ENCODE data around the gene MSMO1. TPM values are rescaled to one million over a fixed set of nuclear protein-coding genes. Genes with fewer than 3 reads are reported as not detected.
A peak's percentile ranks its signal among the peaks of the same experiment; 100 is the strongest.

MSMO1 gene
- total RNA-seq, 1 donor from 2014 or later: 93.5 TPM

DNA sequence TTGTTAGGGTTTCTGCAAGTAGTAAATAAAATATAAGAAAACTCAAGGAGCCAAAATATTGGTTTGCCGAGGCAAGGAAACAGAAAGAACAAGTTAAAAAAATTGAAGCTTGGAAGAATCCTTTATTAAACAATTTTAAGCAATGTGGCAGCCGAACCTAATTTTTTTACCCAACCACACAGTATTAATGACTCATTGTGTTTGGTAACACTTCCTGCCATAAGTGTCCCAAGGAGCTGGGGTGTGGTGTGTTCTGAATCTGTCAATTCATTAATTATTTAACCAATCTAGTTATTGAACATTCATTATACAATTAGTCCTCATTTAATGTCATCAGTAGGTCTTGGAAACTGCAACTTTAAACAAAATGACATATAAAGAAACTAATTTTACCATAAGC is 32.0 kb downstream of the MSMO1 start:
- ATAC-seq: no peak
- no peak for DNase-seq (ENCODE audit: low spot score)

DNA sequence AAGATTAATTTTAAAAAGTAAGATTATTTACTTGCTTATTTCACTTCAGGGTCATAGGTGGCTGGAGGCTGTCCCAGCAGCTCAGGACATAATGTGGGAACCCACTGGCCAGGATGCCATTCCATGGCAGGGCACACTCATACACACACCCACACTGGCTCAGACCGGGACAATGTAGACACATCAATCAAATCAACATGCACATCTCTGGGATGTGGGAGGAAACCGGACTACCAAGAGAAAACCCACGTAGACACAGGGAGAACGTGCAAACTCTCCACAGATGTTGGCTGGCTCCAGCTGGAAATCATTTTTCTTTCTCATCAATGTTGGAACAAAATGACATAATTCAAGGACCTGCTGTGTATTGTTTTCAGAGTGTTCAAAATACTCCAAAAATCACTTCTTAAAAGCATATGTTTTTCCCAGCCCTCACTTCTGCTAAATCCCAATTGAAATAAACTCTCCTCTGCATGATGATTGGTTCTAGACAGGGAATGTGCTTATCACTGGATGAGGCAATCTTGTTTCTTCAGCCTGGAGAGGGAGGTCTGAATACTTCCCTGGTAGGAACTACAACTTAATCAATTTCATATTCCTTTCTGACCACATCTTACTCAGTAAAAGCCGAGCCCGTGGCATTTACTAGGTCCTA is 32.7 kb downstream of the MSMO1 start:
- ATAC-seq (no peak), DNase-seq (ENCODE audit: low spot score) (no peak)

GRCh38 chr4:165360985-165361670 is 33.7 kb downstream of the MSMO1 start:
- ATAC-seq (no peak), DNase-seq (ENCODE audit: low spot score) (no peak)

- no peak for ATAC-seq
These were observed 34.3 kb downstream of the MSMO1 start for GRCh38 chr4:165361810-165362209.

GRCh38 chr4:165364452-165365080 is 37.1 kb downstream of the MSMO1 start:
- ATAC-seq (no peak), DNase-seq (ENCODE audit: low spot score) (no peak)

More at GRCh38 chr4:165361810-165362209, 34.3 kb downstream of the MSMO1 start:
- DNase-seq (ENCODE audit: low spot score): no peak

GRCh38 chr4:165367040-165367439 is 39.6 kb downstream of the MSMO1 start:
- ATAC-seq (peak; percentile 68), DNase-seq (ENCODE audit: low spot score) (peak; percentile 67)

DNA sequence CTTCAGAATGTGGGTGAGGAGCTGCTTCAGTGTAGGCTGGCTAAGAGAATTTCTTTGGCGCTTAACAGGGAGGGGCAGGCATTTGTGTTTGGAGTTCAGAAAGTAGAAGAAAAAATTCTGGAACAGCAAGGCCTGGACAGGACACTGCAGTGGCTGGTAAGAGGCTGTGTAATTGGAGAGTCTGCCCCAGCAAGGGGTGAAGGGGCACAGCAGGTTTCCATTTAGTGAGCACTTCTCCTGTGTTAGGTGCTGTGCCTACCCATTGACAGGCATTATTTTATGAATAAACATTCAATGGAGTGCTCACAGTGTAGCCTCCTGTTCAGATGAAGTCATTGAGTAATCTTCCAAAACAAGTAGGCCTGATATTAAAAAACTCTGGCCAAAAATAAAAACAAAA is 40.6 kb downstream of the MSMO1 start:
- ATAC-seq: no peak
- DNase-seq (ENCODE audit: low spot score): no peak

GRCh38 chr4:165368567-165368966 is 41.1 kb downstream of the MSMO1 start:
- DNase-seq (ENCODE audit: low spot score) (no peak), ATAC-seq (peak; percentile 47)

DNA sequence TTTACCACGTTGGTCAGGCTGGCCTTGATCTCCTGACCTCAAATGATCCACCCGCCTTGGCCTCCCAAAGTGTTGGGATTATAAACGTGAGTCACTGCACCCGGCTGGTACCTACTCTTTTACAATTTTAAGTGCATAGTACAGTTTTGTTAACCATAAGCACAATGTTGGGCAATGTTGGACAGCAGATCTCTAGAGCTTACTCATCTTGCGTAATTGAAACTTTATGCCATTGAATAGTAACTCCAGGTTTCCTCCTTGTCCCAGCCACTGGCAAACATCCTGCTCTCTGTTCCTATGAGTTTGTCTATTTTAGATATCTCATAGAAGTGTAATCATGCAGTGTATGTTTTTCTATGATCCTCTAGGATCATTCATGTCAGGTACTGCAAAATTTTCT is 42.1 kb downstream of the MSMO1 start:
- peak; percentile 58 for DNase-seq (ENCODE audit: low spot score)

DNA sequence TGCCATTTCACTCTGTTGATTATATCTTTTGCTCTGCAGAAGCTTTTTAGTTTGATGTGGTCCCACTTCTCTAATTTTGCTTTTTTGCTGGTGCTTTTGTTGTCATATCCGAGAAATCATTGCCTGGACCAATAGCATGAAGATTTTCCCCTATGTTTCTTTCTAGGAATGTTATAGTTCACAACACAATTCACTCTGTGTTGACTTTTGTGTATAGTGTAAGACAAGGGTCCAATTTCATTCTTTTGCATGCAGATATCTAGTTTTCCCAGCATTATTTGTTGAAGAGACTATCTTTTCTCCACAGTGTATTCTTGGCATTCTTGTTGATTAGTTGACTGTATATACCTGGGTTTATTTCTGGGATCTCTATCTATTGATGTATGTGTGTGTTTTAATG is 43.1 kb downstream of the MSMO1 start:
- ATAC-seq (no peak), DNase-seq (ENCODE audit: low spot score) (no peak)

More for the DNA sequence above, 42.1 kb downstream of the MSMO1 start:
- peak; percentile 91 for ATAC-seq

GRCh38 chr4:165375465-165375864 is 48.0 kb downstream of the MSMO1 start:
- ATAC-seq (no peak), DNase-seq (ENCODE audit: low spot score) (no peak)

DNA sequence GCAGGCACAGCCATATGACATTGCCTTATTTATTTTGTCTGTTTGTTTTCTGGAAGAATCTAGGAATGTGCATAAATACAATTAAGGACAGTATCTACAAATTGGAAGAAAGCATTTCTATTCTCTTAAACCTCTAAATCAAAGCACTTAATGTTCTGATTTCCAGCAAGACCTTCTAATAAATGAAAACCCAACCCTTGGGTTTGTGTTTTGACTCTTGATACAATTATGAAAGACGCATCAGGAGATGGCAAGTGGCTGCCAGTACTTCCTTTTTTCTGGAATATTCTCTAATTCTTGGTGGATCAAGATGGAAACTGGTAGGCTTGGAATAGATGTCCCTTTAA is 50.9 kb downstream of the MSMO1 start:
- DNase-seq (ENCODE audit: low spot score): no peak
- ATAC-seq: no peak

DNA sequence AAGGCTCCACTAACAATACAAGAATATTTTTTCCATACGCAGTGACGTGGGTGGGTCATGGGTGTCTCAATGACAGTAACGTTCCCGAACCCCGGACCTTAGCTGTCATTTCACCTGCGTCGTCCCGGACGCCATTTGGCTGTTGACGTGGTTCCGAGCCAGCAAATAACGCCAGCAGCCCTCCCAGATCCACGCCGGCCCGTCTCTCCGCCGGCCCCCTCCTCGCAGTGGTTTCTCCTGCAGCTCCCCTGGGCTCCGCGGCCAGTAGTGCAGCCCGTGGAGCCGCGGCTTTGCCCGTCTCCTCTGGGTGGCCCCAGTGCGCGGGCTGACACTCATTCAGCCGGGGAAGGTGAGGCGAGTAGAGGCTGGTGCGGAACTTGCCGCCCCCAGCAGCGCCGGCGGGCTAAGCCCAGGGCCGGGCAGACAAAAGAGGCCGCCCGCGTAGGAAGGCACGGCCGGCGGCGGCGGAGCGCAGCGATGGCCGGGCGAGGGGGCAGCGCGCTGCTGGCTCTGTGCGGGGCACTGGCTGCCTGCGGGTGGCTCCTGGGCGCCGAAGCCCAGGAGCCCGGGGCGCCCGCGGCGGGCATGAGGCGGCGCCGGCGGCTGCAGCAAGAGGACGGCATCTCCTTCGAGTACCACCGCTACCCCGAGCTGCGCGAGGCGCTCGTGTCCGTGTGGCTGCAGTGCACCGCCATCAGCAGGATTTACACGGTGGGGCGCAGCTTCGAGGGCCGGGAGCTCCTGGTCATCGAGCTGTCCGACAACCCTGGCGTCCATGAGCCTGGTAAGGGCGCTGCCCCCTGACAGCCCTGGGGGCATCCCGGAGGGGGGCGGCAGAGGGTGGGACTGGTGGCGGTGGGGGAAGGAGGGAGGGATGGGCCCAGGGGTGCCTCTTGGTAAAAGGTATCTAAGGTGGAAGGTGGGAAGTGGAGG is 51.5 kb downstream of the MSMO1 start, which contains the start of gene CPE:
CPE (plus strand) TSS at position 264 of the 933 bp plus-strand sequence; CDS start at position 478, 214 bp downstream.
- DNase-seq (ENCODE audit: low spot score) (peak; percentile 80), ATAC-seq (peak; percentile 99)

DNA sequence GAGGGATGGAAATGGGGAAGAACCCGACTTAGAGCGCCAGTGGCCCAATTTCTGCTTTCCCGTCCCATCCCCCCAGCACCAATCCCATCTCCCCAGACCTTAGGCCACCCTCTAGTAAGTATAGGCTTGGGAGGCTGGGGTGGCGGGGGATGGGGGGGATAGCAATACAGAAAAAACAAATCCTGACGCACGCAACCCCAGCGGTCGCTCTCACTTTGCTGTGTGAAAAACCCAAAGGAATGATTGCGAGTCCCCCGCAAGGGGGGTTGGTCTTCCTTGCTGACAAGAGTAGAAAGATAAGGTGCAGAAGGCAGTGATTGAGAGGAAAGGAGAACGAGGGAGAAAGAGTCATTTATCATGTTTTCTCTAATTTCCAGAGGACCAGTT is 52.2 kb downstream of the MSMO1 start:
- no peak for ATAC-seq
- no peak for DNase-seq (ENCODE audit: low spot score)

DNA sequence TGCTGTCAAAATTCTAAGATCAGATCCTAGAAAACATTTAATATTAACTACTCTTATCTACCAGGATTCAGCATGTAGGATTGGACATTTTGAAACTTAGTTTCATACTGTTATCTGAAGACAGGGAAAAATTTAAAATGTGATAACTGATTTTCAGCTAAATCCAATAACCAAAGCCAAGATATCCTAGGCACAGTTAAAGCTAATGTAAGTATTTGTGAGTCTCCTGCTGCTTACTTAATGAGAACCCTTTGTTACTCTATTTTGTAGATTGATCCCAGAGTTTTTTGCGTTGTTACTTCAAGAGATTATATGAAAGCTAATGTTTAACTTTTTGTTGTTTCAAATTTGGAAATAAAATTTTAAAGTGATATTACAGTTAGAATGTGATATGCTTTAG is 53.3 kb downstream of the MSMO1 start:
- DNase-seq (ENCODE audit: low spot score): no peak
- no peak for ATAC-seq

DNA sequence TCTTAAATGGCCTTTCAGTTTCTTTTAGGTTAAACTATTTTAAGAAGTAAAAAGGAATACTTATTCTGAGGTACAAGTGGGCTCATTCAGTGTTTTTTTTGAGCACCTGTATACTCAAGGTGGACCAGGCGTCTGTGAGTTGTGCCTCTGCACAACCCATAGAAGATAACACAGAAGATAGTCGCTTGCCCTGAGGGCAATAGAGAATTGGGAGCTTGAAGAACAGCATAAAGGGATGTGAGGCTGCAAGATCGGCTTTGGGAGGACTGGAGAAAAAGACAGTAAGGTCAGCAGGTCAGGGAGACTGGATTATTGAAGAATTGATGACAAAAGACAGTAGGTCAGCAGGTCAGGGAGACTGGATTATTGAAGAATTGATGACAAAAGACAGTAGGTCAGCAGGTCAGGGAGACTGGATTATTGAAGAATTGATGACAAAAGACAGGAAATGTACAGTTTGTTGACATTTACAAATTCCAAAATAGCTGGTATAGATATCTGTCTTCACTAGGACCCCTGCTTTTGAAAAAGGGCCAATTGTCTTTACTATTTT is 54.4 kb downstream of the MSMO1 start:
- ATAC-seq: no peak
- no peak for DNase-seq (ENCODE audit: low spot score)

- DNase-seq (ENCODE audit: low spot score): no peak
- ATAC-seq: no peak
These were observed 55.2 kb downstream of the MSMO1 start for GRCh38 chr4:165382640-165383039.

GRCh38 chr4:165383591-165384073 is 56.2 kb downstream of the MSMO1 start:
- no peak for ATAC-seq
- DNase-seq (ENCODE audit: low spot score): no peak

DNA sequence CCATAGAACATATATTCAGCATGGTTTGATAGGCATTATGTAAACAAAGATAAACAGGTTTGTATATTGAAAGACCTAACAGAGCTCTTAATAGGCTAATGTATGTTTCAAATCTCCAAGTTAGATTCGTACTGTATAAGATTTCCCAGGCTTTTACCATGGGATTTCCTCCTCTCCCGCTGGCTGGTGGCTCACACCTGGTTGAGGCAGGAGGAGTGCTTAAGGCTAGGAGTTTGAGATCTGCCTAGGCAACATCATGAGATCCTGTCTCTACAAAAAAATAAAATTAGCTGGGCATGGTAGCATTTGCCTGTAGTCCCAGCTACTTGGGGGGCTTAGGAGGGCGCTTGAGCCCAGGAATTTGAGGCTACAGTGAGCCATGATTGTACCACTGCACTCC is 56.7 kb downstream of the MSMO1 start:
- ATAC-seq (no peak), DNase-seq (ENCODE audit: low spot score) (no peak)

DNA sequence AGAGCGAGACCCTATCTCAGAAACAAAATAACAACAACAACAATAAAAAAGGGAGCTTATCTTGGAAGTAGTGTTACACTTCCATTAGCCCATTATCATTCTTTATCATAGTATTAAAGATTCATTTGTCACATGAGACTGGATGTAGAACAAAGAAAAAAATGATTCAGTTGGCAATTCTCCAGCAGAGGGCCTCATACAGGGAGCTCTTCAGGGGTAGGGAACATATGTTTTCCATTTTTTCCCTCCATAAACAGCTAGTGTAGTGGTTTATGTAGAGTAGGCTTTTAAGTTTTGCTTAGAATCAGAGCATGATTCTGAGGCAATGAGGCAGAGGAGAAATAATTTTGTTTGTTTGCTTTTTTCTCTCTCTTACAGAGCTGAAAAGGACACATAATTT is 57.1 kb downstream of the MSMO1 start:
- ATAC-seq (no peak), DNase-seq (ENCODE audit: low spot score) (no peak)

GRCh38 chr4:165385126-165385525 is 57.7 kb downstream of the MSMO1 start:
- ATAC-seq (no peak), DNase-seq (ENCODE audit: low spot score) (no peak)

Data from left lobe of liver (tissue), 2 donors.